Endothelial cell (in vitro differentiated cells): ENCODE measurements around the gene SPRR2G. TPM values are rescaled to one million over a fixed set of nuclear protein-coding genes. Genes with fewer than 3 reads are reported as not detected.
"Not testable (repeated sequence)": the region's sequence is repeated elsewhere in the genome, so short reads cannot be mapped to it uniquely, and the experiment has no call there.

Experiments used
- DNase-seq: peaks from one replicate; pipeline ENCODE4 v3.0.0; 2021; ENCODE audit warnings: low spot score
- H3K27ac Mint-ChIP-seq: one replicate; pipeline ENCODE4 v1.8.0; 2021; ENCODE audit warnings: mixed read lengths, inconsistent platforms; ENCODE audit not compliant: unreplicated experiment
- H3K27me3 Mint-ChIP-seq: one replicate; pipeline ENCODE4 v1.8.0; 2021; ENCODE audit warnings: mild to moderate bottlenecking, moderate library complexity, mixed read lengths, inconsistent platforms; ENCODE audit not compliant: unreplicated experiment
- H3K36me3 Mint-ChIP-seq: one replicate; pipeline ENCODE4 v1.8.0; 2021; ENCODE audit warnings: mild to moderate bottlenecking, low read depth, mixed read lengths, inconsistent platforms; ENCODE audit not compliant: unreplicated experiment
- H3K4me1 Mint-ChIP-seq: one replicate; pipeline ENCODE4 v1.8.0; 2021; ENCODE audit warnings: mild to moderate bottlenecking, mixed read lengths, inconsistent platforms; ENCODE audit not compliant: unreplicated experiment
- H3K4me3 Mint-ChIP-seq: one replicate; pipeline ENCODE4 v1.8.0; 2021; ENCODE audit warnings: mild to moderate bottlenecking, mixed read lengths, inconsistent platforms; ENCODE audit not compliant: unreplicated experiment
- H3K9me3 Mint-ChIP-seq: one replicate; pipeline ENCODE4 v1.8.0; 2021; ENCODE audit warnings: mixed read lengths, inconsistent platforms; ENCODE audit not compliant: unreplicated experiment
- total RNA-seq: library from RNA; stranded (reverse); fragmentation: NEBNext Ultra II Directional; extraction: Animal tissue kit (Norgen Biotek cat#: 25700); gene quantifications from one replicate; pipeline ENCODE4 v1.2.1, GENCODE V29; 2021; ENCODE audit not compliant: unreplicated experiment
- TF ChIP-seq, protein P1 (sequence below): fragments of 200-600 bp; sonication (generic); IDR thresholded peaks from one replicate; pipeline ENCODE4 v1.5.0; 2021; ENCODE audit warnings: antibody characterized with exemption; ENCODE audit not compliant: unreplicated experiment

The SPRR2G gene
- total RNA-seq, 1 donor from 2014 or later, result not detected

GRCh38 chr1:153119491-153119971, 31.2 kb downstream of the SPRR2G start:
- TF ChIP-seq, protein P1, sequence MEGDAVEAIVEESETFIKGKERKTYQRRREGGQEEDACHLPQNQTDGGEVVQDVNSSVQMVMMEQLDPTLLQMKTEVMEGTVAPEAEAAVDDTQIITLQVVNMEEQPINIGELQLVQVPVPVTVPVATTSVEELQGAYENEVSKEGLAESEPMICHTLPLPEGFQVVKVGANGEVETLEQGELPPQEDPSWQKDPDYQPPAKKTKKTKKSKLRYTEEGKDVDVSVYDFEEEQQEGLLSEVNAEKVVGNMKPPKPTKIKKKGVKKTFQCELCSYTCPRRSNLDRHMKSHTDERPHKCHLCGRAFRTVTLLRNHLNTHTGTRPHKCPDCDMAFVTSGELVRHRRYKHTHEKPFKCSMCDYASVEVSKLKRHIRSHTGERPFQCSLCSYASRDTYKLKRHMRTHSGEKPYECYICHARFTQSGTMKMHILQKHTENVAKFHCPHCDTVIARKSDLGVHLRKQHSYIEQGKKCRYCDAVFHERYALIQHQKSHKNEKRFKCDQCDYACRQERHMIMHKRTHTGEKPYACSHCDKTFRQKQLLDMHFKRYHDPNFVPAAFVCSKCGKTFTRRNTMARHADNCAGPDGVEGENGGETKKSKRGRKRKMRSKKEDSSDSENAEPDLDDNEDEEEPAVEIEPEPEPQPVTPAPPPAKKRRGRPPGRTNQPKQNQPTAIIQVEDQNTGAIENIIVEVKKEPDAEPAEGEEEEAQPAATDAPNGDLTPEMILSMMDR, result no peak
- no peak overlapping the region for H3K4me3 Mint-ChIP-seq
- H3K4me1 Mint-ChIP-seq, result peaks cover 17% of the 10 kb centered on the region
- H3K27ac Mint-ChIP-seq, result no peak overlapping the region
- no peaks in the 10 kb centered on the region for H3K9me3 Mint-ChIP-seq
- H3K36me3 Mint-ChIP-seq, result no peaks in the 10 kb centered on the region
- H3K27me3 Mint-ChIP-seq, result no peaks in the 10 kb centered on the region
- DNase-seq, result no peak

DNA sequence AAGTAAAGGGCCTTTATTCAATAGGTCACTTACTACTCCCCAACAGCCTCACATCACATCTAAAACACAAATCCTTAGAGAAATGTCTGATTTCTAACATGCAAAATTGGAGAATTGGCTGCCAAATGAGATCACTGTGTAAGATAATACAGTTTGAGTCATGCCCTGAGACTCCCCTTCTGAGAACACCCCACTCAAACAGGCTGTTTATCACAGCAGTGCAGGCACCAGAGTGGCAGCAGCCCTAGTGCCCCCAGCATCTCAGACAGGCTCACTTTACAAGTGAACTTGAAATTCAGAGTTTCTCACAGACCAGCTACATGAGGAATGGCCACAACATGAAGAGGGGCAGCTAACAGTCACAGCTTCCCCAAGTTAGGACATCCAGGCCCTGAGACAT, 35.4 kb downstream of the SPRR2G start:
- H3K4me1 Mint-ChIP-seq, DNase-seq, H3K36me3 Mint-ChIP-seq, H3K27me3 Mint-ChIP-seq, H3K27ac Mint-ChIP-seq, H3K4me3 Mint-ChIP-seq, H3K9me3 Mint-ChIP-seq: not testable (repeated sequence)

- DNase-seq, result no peak
- TF ChIP-seq, protein P1, result no peak
- Mint-ChIP-seq H3K36me3 (no peaks in the 10 kb centered on the region), H3K27ac (no peak within 1 kb of the TSS), H3K4me3 (no peak within 1 kb of the TSS), H3K4me1 (peaks cover 10% of the 10 kb centered on the region), H3K9me3 (no peaks in the 10 kb centered on the region), H3K27me3 (peaks cover 3% of the 10 kb centered on the region)
Measured at GRCh38 chr1:153113416-153113815, 37.3 kb downstream of the SPRR2G start, which contains the start of gene SPRR2F. SPRR2F (minus strand) TSS chr1:153113516; CDS start chr1:153112733, 783 bp downstream.

GRCh38 chr1:153112454-153112853, 38.2 kb downstream of the SPRR2G start:
- H3K27me3 Mint-ChIP-seq, H3K27ac Mint-ChIP-seq, DNase-seq, H3K9me3 Mint-ChIP-seq, H3K4me3 Mint-ChIP-seq, H3K36me3 Mint-ChIP-seq, H3K4me1 Mint-ChIP-seq: not testable (repeated sequence)

DNA sequence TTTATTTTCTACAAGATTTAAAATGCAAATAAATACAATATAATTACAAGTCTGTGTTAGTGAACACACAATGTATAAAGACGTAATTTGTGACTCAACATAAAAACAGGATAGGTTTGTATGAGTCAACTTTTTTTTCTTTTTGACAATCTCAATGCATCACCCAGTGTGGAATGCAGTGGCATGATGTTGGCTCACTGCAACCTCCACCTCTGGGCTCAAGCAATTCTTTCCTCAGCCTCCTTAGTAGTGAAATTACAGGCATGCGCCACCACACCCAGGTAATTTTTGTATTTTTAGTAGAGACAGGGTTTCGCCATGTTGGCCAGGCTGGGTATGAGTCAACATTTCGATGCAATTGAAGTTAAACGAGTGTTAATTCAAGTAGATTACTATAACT, 50.4 kb downstream of the SPRR2G start:
- TF ChIP-seq, protein P1, result no peak
- no peaks in the 10 kb centered on the region for H3K36me3 Mint-ChIP-seq
- H3K4me3 Mint-ChIP-seq, result no peak overlapping the region
- no peak overlapping the region for H3K27ac Mint-ChIP-seq
- DNase-seq, result no peak
- peaks cover 7% of the 10 kb centered on the region for H3K4me1 Mint-ChIP-seq
- H3K9me3 Mint-ChIP-seq, result no peaks in the 10 kb centered on the region
- no peaks in the 10 kb centered on the region for H3K27me3 Mint-ChIP-seq

Other genes starting within 250 kb of the SPRR2G start
- gene IVL, start 242.3 kb downstream of the SPRR2G start, total RNA-seq, result not detected
- not detected for gene SPRR5, start 203.7 kb downstream of the SPRR2G start, total RNA-seq
- not detected for gene SPRR4, start 180.2 kb downstream of the SPRR2G start, total RNA-seq
- gene SPRR1A, start 166.8 kb downstream of the SPRR2G start, total RNA-seq, result not detected
- gene SPRR3, start 149.1 kb downstream of the SPRR2G start, total RNA-seq, result not detected
- not detected for gene SPRR1B, start 119.7 kb downstream of the SPRR2G start, total RNA-seq
- not detected for gene SPRR2D, start 109.8 kb downstream of the SPRR2G start, total RNA-seq
- gene SPRR2A, start 93.4 kb downstream of the SPRR2G start, total RNA-seq, result not detected
- not detected for gene SPRR2B, start 79.3 kb downstream of the SPRR2G start, total RNA-seq
- not detected for gene SPRR2E, start 56.4 kb downstream of the SPRR2G start, total RNA-seq
- gene SPRR2F, start 37.4 kb downstream of the SPRR2G start, total RNA-seq, result not detected
- not detected for gene LELP1, start 52.5 kb upstream of the SPRR2G start, total RNA-seq
- not detected for gene PRR9, start 66.7 kb upstream of the SPRR2G start, total RNA-seq
- not detected for gene LORICRIN, start 108.8 kb upstream of the SPRR2G start, total RNA-seq
- 1.1 TPM for gene PGLYRP3, start 162.1 kb upstream of the SPRR2G start, total RNA-seq
- gene PGLYRP4, start 198.0 kb upstream of the SPRR2G start, total RNA-seq, result 1.7 TPM
- gene S100A9, start 207.0 kb upstream of the SPRR2G start, total RNA-seq, result 0.51 TPM
- gene S100A12, start 224.7 kb upstream of the SPRR2G start, total RNA-seq, result not detected
- gene S100A8, start 240.2 kb upstream of the SPRR2G start, total RNA-seq, result not detected